Endothelial cell of umbilical vein (primary cell): ENCODE results near the gene IL22RA1. TPM values are rescaled to one million over a fixed set of nuclear protein-coding genes. Genes with fewer than 3 reads are reported as not detected.

Source experiments
- BruUV-seq: library from RNA; stranded (reverse); fragments of 400-500 nt; replicated peaks from 2 replicates; lab custom pipeline; 2021; lab: Mats Ljungman, UMichigan
- CTCF ChIA-PET: fragments of 300-600, 350-600 bp; sonication (Branson Sonifier 250); formaldehyde crosslinking; loops from one replicate; lab custom pipeline; 2021; ENCODE audit warnings: antibody characterized with exemption, inconsistent platforms; lab: Charles Lee
- POLR2A ChIA-PET: fragments of 300-600, 350-600 bp; sonication (Branson Sonifier 250); formaldehyde crosslinking; loops from one replicate; lab custom pipeline; 2021; ENCODE audit warnings: antibody characterized with exemption, inconsistent platforms; lab: Charles Lee
- DNase-seq: peaks from one replicate; pipeline ENCODE4 v3.0.0-alpha.2; 2011; ENCODE audit warnings: low read depth, low spot score
- FAIRE-seq: peaks from 2 replicates; lab custom pipeline; 2011; peaks lifted over from hg19 to GRCh38; lab: Jason Lieb, UNC
- H2AFZ ChIP-seq: 2 replicates; pipeline ENCODE4 v1.6.0; 2012; ENCODE audit warnings: low read depth, low read length, control low read depth, inconsistent platforms
- H3K27ac ChIP-seq: 2 replicates; pipeline ENCODE4 v1.5.1; 2011; ENCODE audit warnings: low read depth, mild to moderate bottlenecking, control low read depth, low read length, moderate library complexity; ENCODE audit not compliant: insufficient read depth
- H3K27me3 ChIP-seq, 2 experiments: 2 replicates each; pipeline versions ENCODE4 v1.6.0 to v1.6.1; 2011; ENCODE audit warnings: low read length in 2 of 2, mixed read lengths in 1 of 2; ENCODE audit not compliant: control insufficient read depth in 2 of 2, insufficient read depth in 2 of 2
- H3K36me3 ChIP-seq, 2 experiments: 2 replicates in 1 of 2; 3 replicates in 1 of 2; pipeline ENCODE4 v1.5.1; 2011; ENCODE audit warnings: low read length in 2 of 2, mild to moderate bottlenecking in 1 of 2, moderate library complexity in 1 of 2; ENCODE audit not compliant: control insufficient read depth in 2 of 2, insufficient read depth in 2 of 2; ENCODE audit errors: extremely low read depth in 1 of 2
- H3K4me1 ChIP-seq: 3 replicates; pipeline ENCODE4 v1.5.1; 2011; ENCODE audit warnings: mild to moderate bottlenecking, low read length; ENCODE audit not compliant: control insufficient read depth, insufficient read depth; ENCODE audit errors: extremely low read depth
- H3K4me2 ChIP-seq: 2 replicates; pipeline ENCODE4 v1.6.1; 2011; ENCODE audit warnings: low read length, control low read depth, mixed read lengths; ENCODE audit not compliant: insufficient read depth
- H3K4me3 ChIP-seq, 3 experiments: fragments of 200-600 bp in 1 of 3; sonication (generic), shearing (Covaris generic) in 1 of 3; replicated peaks in 1 of 3; 2 replicates each; pipeline ENCODE4 v1.5.1; 2011 to 2016; ENCODE audit warnings: control low read depth in 3 of 3, low read length in 3 of 3, mild to moderate bottlenecking in 2 of 3, inconsistent platforms in 1 of 3, low read depth in 1 of 3, moderate library complexity in 1 of 3; ENCODE audit not compliant: insufficient read depth in 1 of 3
- H3K79me2 ChIP-seq: 2 replicates; pipeline ENCODE4 v1.6.0; 2012; ENCODE audit warnings: low read length, inconsistent platforms; ENCODE audit not compliant: control insufficient read depth, insufficient read depth
- H3K9ac ChIP-seq: replicated peaks from 2 replicates; pipeline ENCODE3; 2011; ENCODE audit warnings: low read length, control low read depth; ENCODE audit not compliant: insufficient read depth; ENCODE audit errors: extremely low read depth
- H3K9me1 ChIP-seq: replicated peaks from 3 replicates; pipeline ENCODE4 v1.6.0; 2011; ENCODE audit warnings: mild to moderate bottlenecking, low read length; ENCODE audit not compliant: control insufficient read depth, insufficient read depth; ENCODE audit errors: extremely low read depth
- H3K9me3 ChIP-seq: replicated peaks from 2 replicates; pipeline ENCODE4 v1.5.1; 2012; ENCODE audit warnings: low read length, inconsistent platforms; ENCODE audit not compliant: control insufficient read depth, insufficient read depth
- H4K20me1 ChIP-seq: replicated peaks from 2 replicates; pipeline ENCODE3; 2011; ENCODE audit warnings: mild to moderate bottlenecking, low read length; ENCODE audit not compliant: control insufficient read depth, insufficient read depth; ENCODE audit errors: extremely low read depth
- CTCF ChIP-seq, 2 donors: IDR thresholded peaks; 1 replicate in 1 of 2; 2 replicates in 1 of 2; pipeline ENCODE4 v1.5.1; 2011; ENCODE audit warnings: low read length in 2 of 2, mild to moderate bottlenecking in 2 of 2, moderate library complexity in 2 of 2, control low read depth in 1 of 2, inconsistent platforms in 1 of 2, low read depth in 1 of 2; ENCODE audit not compliant: insufficient read depth in 1 of 2; ENCODE audit errors: extremely low read depth in 1 of 2
- EZH2 ChIP-seq: IDR thresholded peaks from 2 replicates; pipeline ENCODE4 v1.6.1; 2012; ENCODE audit warnings: borderline replicate concordance, low read depth, mild to moderate bottlenecking, moderate library complexity, low read length, inconsistent platforms; ENCODE audit not compliant: severe bottlenecking
- GATA2 ChIP-seq: IDR thresholded peaks from 2 replicates; pipeline ENCODE4 v1.7.0; 2011; ENCODE audit warnings: low read depth, mild to moderate bottlenecking, moderate library complexity, mixed read lengths, low read length; ENCODE audit not compliant: insufficient read length, insufficient read depth
- JUN ChIP-seq: IDR thresholded peaks from 2 replicates; pipeline ENCODE4 v1.6.1; 2011; ENCODE audit warnings: borderline replicate concordance, low read depth; ENCODE audit not compliant: insufficient read length, insufficient read depth
- MAX ChIP-seq: IDR thresholded peaks from 2 replicates; pipeline ENCODE4 v1.6.1; 2011; ENCODE audit not compliant: insufficient read depth, insufficient read length
- POLR2A ChIP-seq: IDR thresholded peaks from 2 replicates; pipeline ENCODE4 v1.6.1; 2012; ENCODE audit warnings: low read depth, mild to moderate bottlenecking, control low read depth, low read length
- POLR2AphosphoS5 ChIP-seq: IDR thresholded peaks from 2 replicates; pipeline ENCODE4 v1.6.1; 2012; ENCODE audit warnings: low read depth, mild to moderate bottlenecking, control low read depth, low read length, moderate library complexity; ENCODE audit not compliant: insufficient read depth
- dilution Hi-C: fragments of 300-500 bp; cut with MboI; formaldehyde crosslinking; loops from one replicate; pipeline ENCODE4 v1.15.0; 2019; ENCODE audit warnings: low sequenced_read_pairs; ENCODE audit not compliant: extremely low pct_ligation_motif_present
- intact Hi-C: fragments of 100-400 bp; cut with micrococcal nuclease; formaldehyde crosslinking; loops from one replicate; pipeline ENCODE4 v1.10.0; 2022
- polyA plus RNA-seq, 4 experiments: library from polyadenylated mRNA; depleted of rRNA in 3 of 4; stranded (reverse) in 3 of 4; unstranded in 1 of 4; fragments of >200 nt; gene quantifications; 2 replicates each; pipeline versions ENCODE4 v1.2.1 to v1.2.3, GENCODE V29; 2011 to 2012; ENCODE audit warnings: missing spikeins in 1 of 4
- total RNA-seq: library from RNA; stranded (reverse); gene quantifications from 2 replicates; pipeline ENCODE4 v1.2.3, GENCODE V29; 2021

Gene IL22RA1
- total and polyA plus RNA-seq, 2 donors (not counting 3 experiments of a cell fraction or from before 2014, with no cell fraction given): not detected

- no peak for TF ChIP-seq EZH2
- TF ChIP-seq POLR2A: no peak
- no peak for TF ChIP-seq MAX
- no peak for TF ChIP-seq CTCF (IDR thresholded peaks at IDR 0.05; ENCODE audit: extremely low read depth in 1 of 2, insufficient read depth in 1 of 2, low read depth in 1 of 2, low read length in 2 of 2)
- TF ChIP-seq JUN: no peak
- TF ChIP-seq GATA2: no peak
- TF ChIP-seq POLR2AphosphoS5: no peak
- CTCF ChIA-PET: interaction anchor here (2.1 kb wide), 1 partner anchor 18 kb away, joined by 6 read pairs; no protein-coding TSS in a partner anchor
- FAIRE-seq: no peak
These were observed 53.0 kb downstream of the IL22RA1 start for GRCh38 chr1:24089743-24090555.

More at GRCh38 chr1:24089743-24090555, 53.0 kb downstream of the IL22RA1 start:
- no peaks in the 10 kb centered on the region for H3K36me3 ChIP-seq
- BruUV-seq: no TSS peak
- H3K9me3 ChIP-seq: no peaks in the 10 kb centered on the region
- H4K20me1 ChIP-seq: no peaks in the 10 kb centered on the region
- POLR2A ChIA-PET: no interaction called here
- H3K27me3 ChIP-seq: no peaks in the 10 kb centered on the region
- no peaks in the 10 kb centered on the region for H3K79me2 ChIP-seq
- DNase-seq: no peak
- no peak overlapping the region for H3K4me3 ChIP-seq
- no peaks in the 10 kb centered on the region for H3K4me1 ChIP-seq
- intact Hi-C loops: no loop called here
- H3K4me2 ChIP-seq: no peak overlapping the region
- no peak overlapping the region for H2AFZ ChIP-seq
- H3K9ac ChIP-seq: no peak overlapping the region
- H3K27ac ChIP-seq: no peak overlapping the region
- dilution Hi-C loops: no loop called here
- no peaks in the 10 kb centered on the region for H3K9me1 ChIP-seq
